SK-N-SH treated with all-trans-retinoic acid at 6 μM for 48 hours (cell line): ENCODE data around the gene ZNF653.

Experiments used
- ARNTL ChIP-seq: fragments of 450-650 bp; formaldehyde crosslinking; IDR thresholded peaks from 2 replicates; pipeline ENCODE4 v1.5.0; 2020; ENCODE audit warnings: low read depth, mild to moderate bottlenecking, moderate library complexity, borderline replicate concordance
- CSDC2 ChIP-seq: fragments of 250-450 bp; sonication (Bioruptor Pico); IDR thresholded peaks from 2 replicates; pipeline ENCODE4 v1.5.0; 2020; ENCODE audit warnings: mild to moderate bottlenecking, moderate library complexity
- GLIS3 ChIP-seq: fragments of 250-450 bp; sonication (Bioruptor Pico); IDR thresholded peaks from 2 replicates; pipeline ENCODE4 v1.5.0; 2020; ENCODE audit warnings: mild to moderate bottlenecking, moderate library complexity
- ISL1 ChIP-seq: fragments of 250-450 bp; sonication (Bioruptor Pico); IDR thresholded peaks from 2 replicates; pipeline ENCODE4 v2.1.2; 2022; ENCODE audit warnings: mild to moderate bottlenecking, moderate library complexity
- PPARA ChIP-seq: fragments of 250-450 bp; sonication (Bioruptor Pico); IDR thresholded peaks from 2 replicates; pipeline ENCODE4 v1.5.0; 2020; ENCODE audit warnings: mild to moderate bottlenecking, borderline replicate concordance
- RARB ChIP-seq: fragments of 250-450 bp; sonication (Bioruptor Pico); IDR thresholded peaks from 2 replicates; pipeline ENCODE4 v1.8.0; 2021; ENCODE audit warnings: mild to moderate bottlenecking, moderate library complexity
- TCF4 ChIP-seq: fragments of 250-450 bp; sonication (Bioruptor Pico); IDR thresholded peaks from 2 replicates; pipeline ENCODE4 v1.8.0; 2021; ENCODE audit warnings: mild to moderate bottlenecking, moderate library complexity, borderline replicate concordance
- ZFP3 ChIP-seq: fragments of 250-450 bp; sonication (Bioruptor Pico); IDR thresholded peaks from 2 replicates; pipeline ENCODE4 v1.5.0; 2020; ENCODE audit warnings: mild to moderate bottlenecking, moderate library complexity
- ZFP30 ChIP-seq: fragments of 450-650 bp; formaldehyde crosslinking; IDR thresholded peaks from 2 replicates; pipeline ENCODE4 v1.5.0; 2022; ENCODE audit warnings: mild to moderate bottlenecking, moderate library complexity
- ZNF8 ChIP-seq: fragments of 450-650 bp; formaldehyde crosslinking; IDR thresholded peaks from 2 replicates; pipeline ENCODE4 v1.5.0; 2020; ENCODE audit warnings: mild to moderate bottlenecking, moderate library complexity
- TF ChIP-seq, protein P1 (sequence below): fragments of 250-450 bp; sonication (Bioruptor Pico); IDR thresholded peaks from 2 replicates; pipeline ENCODE4 v1.8.0; 2020; ENCODE audit warnings: mild to moderate bottlenecking, moderate library complexity, borderline replicate concordance
- TF ChIP-seq, protein P2 (sequence below): fragments of 250-450 bp; sonication (Bioruptor Pico); IDR thresholded peaks from 2 replicates; pipeline ENCODE4 v1.8.0; 2021; ENCODE audit warnings: low read depth, mild to moderate bottlenecking, moderate library complexity, borderline replicate concordance
- TF ChIP-seq, protein P3 (sequence below): fragments of 250-450 bp; sonication (Bioruptor Pico); IDR thresholded peaks from 2 replicates; pipeline ENCODE4 v1.5.0; 2020; ENCODE audit warnings: mild to moderate bottlenecking, moderate library complexity
- TF ChIP-seq, protein P4 (sequence below): fragments of 250-450 bp; sonication (Bioruptor Pico); IDR thresholded peaks from 2 replicates; pipeline ENCODE4 v1.5.1; 2020; ENCODE audit warnings: low read depth, mild to moderate bottlenecking, moderate library complexity

DNA sequence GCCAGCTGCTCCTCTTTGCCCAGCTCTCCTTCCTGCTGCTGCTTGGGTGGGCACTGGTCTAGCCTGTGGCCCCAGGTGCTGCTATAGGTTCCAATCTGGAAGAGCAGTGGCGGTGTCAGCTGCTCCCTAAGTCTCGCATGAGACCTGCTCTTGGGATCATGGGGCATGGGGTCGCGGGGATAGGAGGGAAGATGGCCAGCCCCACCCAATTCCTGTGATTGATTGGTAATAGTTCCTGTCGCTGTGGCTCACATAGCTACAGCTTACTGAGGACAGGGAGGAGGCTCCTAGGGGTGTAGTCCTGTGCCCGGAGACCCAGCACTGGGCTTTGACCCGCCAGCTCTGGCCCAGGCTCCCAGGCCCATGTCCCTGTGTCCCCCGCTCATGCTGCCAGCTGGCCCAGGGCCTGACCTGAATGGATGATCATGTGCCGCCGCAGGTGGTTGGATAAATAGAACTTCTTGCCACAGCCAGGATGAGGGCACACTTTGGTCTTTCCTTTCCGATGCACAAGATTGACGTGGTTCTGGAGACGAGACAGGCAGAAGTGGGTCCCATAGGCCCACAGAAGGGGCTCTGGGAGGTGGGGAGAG, 20.3 kb downstream of the ZNF653 start:
- TF ChIP-seq GLIS3 (CRISPR knock-in tag), result no peak
- no peak for TF ChIP-seq TCF4 (CRISPR knock-in tag)
- TF ChIP-seq ARNTL (CRISPR knock-in tag), result no peak
- no peak for TF ChIP-seq PPARA (CRISPR knock-in tag)
- no peak for TF ChIP-seq ZNF8 (CRISPR knock-in tag)
- TF ChIP-seq ISL1 (CRISPR knock-in tag), result no peak
- TF ChIP-seq ZFP30, result no peak
- TF ChIP-seq CSDC2, result no peak
- no peak for TF ChIP-seq RARB
- TF ChIP-seq, protein P1, sequence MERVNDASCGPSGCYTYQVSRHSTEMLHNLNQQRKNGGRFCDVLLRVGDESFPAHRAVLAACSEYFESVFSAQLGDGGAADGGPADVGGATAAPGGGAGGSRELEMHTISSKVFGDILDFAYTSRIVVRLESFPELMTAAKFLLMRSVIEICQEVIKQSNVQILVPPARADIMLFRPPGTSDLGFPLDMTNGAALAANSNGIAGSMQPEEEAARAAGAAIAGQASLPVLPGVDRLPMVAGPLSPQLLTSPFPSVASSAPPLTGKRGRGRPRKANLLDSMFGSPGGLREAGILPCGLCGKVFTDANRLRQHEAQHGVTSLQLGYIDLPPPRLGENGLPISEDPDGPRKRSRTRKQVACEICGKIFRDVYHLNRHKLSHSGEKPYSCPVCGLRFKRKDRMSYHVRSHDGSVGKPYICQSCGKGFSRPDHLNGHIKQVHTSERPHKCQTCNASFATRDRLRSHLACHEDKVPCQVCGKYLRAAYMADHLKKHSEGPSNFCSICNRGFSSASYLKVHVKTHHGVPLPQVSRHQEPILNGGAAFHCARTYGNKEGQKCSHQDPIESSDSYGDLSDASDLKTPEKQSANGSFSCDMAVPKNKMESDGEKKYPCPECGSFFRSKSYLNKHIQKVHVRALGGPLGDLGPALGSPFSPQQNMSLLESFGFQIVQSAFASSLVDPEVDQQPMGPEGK (CRISPR knock-in tag), result no peak
- TF ChIP-seq, protein P2, sequence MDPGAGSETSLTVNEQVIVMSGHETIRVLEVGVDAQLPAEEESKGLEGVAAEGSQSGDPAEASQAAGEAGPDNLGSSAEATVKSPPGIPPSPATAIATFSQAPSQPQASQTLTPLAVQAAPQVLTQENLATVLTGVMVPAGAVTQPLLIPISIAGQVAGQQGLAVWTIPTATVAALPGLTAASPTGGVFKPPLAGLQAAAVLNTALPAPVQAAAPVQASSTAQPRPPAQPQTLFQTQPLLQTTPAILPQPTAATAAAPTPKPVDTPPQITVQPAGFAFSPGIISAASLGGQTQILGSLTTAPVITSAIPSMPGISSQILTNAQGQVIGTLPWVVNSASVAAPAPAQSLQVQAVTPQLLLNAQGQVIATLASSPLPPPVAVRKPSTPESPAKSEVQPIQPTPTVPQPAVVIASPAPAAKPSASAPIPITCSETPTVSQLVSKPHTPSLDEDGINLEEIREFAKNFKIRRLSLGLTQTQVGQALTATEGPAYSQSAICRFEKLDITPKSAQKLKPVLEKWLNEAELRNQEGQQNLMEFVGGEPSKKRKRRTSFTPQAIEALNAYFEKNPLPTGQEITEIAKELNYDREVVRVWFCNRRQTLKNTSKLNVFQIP, result no peak
- TF ChIP-seq, protein P3, sequence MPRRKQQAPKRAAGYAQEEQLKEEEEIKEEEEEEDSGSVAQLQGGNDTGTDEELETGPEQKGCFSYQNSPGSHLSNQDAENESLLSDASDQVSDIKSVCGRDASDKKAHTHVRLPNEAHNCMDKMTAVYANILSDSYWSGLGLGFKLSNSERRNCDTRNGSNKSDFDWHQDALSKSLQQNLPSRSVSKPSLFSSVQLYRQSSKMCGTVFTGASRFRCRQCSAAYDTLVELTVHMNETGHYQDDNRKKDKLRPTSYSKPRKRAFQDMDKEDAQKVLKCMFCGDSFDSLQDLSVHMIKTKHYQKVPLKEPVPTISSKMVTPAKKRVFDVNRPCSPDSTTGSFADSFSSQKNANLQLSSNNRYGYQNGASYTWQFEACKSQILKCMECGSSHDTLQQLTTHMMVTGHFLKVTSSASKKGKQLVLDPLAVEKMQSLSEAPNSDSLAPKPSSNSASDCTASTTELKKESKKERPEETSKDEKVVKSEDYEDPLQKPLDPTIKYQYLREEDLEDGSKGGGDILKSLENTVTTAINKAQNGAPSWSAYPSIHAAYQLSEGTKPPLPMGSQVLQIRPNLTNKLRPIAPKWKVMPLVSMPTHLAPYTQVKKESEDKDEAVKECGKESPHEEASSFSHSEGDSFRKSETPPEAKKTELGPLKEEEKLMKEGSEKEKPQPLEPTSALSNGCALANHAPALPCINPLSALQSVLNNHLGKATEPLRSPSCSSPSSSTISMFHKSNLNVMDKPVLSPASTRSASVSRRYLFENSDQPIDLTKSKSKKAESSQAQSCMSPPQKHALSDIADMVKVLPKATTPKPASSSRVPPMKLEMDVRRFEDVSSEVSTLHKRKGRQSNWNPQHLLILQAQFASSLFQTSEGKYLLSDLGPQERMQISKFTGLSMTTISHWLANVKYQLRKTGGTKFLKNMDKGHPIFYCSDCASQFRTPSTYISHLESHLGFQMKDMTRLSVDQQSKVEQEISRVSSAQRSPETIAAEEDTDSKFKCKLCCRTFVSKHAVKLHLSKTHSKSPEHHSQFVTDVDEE, result no peak
- TF ChIP-seq ZFP3 (CRISPR knock-in tag), result no peak
- TF ChIP-seq, protein P4, sequence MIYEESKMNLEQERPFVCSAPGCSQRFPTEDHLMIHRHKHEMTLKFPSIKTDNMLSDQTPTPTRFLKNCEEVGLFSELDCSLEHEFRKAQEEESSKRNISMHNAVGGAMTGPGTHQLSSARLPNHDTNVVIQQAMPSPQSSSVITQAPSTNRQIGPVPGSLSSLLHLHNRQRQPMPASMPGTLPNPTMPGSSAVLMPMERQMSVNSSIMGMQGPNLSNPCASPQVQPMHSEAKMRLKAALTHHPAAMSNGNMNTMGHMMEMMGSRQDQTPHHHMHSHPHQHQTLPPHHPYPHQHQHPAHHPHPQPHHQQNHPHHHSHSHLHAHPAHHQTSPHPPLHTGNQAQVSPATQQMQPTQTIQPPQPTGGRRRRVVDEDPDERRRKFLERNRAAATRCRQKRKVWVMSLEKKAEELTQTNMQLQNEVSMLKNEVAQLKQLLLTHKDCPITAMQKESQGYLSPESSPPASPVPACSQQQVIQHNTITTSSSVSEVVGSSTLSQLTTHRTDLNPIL (CRISPR knock-in tag), result no peak
